NK-92 (cell line): ENCODE data around the gene LYRM4.

ENCODE experiments used
- DNase-seq: peaks from one replicate; lab custom pipeline; 2025; ENCODE audit not compliant: unreplicated experiment; lab: John Stamatoyannopoulos, UW

LYRM4 gene

GRCh38 chr6:5260661-5261544, at the start of gene LYRM4, which contains the start of gene FARS2:
Gene LYRM4 (minus strand): TSS chr6:5260950. CDS start chr6:5260733, 217 bp downstream.
Gene FARS2 (plus strand): TSS chr6:5261513.
- peak; percentile 9 for DNase-seq

DNA sequence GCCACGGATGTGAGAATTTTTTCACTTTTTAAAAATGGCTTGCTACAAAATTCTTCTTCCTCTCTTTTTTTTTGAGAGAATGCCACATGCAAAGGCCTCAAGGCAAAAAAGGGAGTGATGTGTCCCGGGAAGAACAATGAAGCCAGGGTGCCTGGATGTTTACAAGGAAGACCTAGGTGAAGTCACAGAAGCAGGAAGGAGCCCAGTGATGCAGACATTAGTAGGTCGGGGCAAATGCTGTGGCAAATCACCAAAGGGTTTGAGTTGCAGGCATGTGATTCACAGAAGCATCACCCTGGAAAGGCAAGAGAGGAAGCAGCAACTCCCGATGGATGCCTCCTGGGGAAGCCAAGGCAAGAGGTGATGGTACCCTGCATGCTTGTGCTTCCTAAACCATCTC, 47.3 kb upstream of the LYRM4 start:
- DNase-seq: no peak

DNA sequence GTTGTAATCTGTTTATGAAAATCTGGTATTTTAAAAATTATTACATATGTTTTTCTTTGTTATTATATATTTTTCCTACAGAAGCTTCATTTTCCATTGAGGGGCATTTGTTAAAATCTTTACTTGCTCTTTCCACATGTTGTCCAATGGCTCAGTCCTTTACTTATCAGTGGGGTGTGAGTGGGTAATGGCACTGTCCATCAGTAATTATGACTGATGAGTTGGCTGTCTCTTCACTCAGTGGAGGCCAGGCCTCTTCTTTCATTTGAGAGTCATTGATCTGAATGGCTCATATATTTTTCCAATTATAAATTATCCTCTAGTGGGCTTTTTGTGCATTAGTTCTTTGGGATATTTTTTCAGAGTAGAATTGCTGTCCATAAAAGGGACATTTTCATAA, 46.3 kb upstream of the LYRM4 start:
- DNase-seq: no peak

DNA sequence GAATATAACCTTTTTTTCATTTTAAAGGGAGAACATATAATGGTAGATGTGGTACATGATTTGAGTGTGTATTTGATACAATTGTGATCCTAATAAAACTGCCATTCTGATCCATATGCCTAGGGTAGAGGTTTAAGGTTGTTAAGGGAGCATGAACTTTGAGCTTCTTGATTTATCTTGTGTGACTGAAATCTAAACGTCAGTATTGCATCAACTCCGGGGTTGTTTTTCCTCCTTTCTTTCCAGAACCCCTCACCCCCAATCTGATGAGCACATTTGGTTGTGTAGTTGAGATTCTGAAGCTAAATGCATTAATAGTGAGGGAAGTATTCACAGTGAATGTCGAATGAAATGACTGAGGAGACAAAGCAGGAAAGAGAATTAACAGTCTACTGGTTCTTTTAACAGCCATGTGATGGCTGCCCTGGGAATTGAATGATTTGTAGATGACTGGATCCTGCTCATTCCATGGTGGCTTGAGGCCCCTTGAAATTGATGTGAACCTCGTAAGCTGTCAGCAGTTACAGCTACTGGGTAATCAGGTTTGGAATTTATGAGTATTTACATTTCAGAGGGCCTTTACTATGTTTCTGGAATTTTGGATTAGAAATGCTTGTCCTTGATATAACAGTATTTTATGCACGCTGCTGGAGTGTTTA, 45.3 kb upstream of the LYRM4 start:
- DNase-seq: no peak

DNA sequence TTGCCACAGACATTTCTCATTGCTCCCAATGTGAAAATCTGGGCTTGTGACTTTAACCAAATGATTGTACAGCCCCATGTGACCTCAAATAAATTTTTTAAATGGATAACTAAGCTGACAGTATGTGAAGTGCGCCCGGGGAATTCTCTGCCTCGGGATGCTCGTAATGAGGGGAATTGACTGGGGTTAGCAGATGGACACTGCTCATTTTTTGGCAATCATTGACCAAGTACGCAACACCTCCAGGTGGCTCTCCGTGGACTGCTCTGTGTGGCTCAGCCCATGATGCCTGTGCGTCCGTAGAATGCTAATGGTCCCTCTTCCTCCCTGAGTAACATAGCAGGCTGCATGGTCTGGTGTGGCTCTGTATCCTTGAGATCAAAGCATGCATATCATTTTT, 42.9 kb upstream of the LYRM4 start:
- DNase-seq: no peak

- no peak for DNase-seq
Observed at GRCh38 chr6:5302995-5303622, 42.4 kb upstream of the LYRM4 start.

- DNase-seq: no peak
Observed at GRCh38 chr6:5302220-5302946, 41.6 kb upstream of the LYRM4 start.

GRCh38 chr6:5300206-5300764, 39.5 kb upstream of the LYRM4 start:
- DNase-seq: no peak

DNA sequence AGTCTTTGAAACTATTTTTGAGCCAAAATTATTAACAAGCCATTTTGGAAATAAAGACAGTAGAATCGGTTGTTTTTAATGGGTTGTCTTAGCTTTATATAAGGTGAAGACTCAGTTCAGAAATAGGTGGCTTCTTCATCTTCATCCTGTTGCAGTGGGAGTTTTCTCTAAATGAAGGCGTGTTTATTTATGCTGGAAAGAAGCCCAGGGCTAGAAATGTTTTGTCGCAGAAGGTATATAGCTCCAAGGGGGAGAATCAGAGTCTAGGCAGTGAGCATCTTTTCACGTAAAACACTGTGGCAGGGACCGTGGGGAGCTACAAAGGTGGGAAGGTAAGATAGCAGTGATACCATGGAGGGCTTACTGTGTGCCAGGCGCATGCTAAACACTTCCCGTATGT, 34.9 kb upstream of the LYRM4 start:
- no peak for DNase-seq

- no peak for DNase-seq
Observed at GRCh38 chr6:5294392-5295211, 33.9 kb upstream of the LYRM4 start.

GRCh38 chr6:5293692-5294091, 32.9 kb upstream of the LYRM4 start:
- no peak for DNase-seq

GRCh38 chr6:5292154-5292553, 31.4 kb upstream of the LYRM4 start:
- DNase-seq: no peak

DNA sequence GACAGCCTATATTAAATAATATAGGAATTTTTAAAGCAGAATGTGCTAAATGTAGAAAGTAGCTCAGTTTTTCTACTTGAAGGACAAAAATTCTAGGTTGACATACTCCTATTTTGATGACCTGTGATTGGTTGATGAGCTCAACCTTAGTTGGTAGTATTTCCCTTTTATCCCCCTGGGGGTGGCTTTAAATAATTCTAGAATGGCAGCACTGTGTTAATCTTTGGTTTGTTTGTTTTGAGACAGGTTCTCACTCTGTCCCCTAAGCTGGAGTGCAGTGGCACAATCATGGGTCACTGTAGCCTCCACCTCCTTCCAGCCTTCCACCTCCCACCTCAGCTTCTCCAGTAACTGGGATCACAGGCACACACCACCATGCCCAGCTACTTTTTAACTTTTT, 29.8 kb upstream of the LYRM4 start:
- DNase-seq: no peak

GRCh38 chr6:5290097-5290496, 29.3 kb upstream of the LYRM4 start:
- no peak for DNase-seq

DNA sequence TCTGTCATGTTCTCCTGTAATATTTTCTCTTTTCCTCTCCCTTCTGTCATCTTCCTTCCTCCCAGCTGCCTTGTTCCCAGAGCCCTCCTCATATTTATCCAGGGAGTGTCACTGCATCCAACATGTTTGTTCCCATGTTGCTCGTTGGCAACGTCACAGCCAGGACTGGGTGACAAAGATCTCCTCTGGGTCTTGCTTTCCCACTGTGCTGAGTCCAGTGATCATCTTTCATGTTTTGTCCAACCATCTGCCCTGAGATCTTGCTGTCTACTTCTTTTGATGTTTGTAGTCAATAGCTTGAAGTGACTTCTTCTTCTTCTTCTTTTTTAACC, 27.2 kb upstream of the LYRM4 start:
- DNase-seq: no peak

GRCh38 chr6:5287205-5287965, 26.6 kb upstream of the LYRM4 start:
- DNase-seq: no peak

DNA sequence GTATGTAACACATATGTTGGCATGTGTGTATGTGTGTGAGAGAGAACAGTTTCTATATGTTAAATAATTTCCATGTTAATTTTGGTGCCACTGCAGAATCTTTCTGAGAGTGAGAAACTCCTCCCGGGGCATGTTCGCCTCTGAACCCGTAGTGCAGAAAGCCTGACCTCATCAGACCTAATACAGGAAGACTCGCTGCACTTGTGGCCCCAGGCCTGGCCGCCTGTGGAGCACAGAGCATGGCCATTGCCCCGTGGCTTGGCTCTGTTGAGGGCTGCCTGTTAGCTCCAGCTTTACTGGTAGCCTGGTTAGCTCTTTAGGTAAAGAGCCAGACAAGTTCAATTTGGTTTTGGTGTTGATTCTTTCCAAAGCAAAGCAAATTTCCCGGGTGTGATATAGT, 26.0 kb upstream of the LYRM4 start:
- DNase-seq: no peak

DNA sequence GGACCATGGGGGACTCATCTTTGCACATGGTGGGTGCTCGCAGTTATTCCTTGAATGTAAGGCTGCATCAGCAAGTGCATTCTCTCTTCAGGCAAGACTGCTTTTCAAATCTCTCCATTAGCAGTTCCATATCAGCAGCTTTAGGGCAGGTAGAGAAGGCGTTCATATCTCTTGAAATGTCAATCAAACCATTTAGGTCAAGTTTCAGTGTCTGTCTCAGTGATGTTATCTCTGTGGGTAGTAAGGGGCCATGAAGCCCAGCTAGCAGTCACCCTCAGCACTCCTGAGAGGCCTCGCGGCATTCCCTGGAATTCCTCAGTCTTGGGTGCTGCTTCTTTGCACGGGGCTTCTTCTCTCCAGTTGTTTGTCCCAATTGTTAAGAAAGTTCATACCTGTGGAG, 24.8 kb upstream of the LYRM4 start:
- no peak for DNase-seq

- no peak for DNase-seq
Observed at GRCh38 chr6:5285081-5285480, 24.3 kb upstream of the LYRM4 start.
